ENCODE measurements around the gene FBXL4.

Gene FBXL4

GRCh38 chr6:98824162-98824901 lies 123.4 kb downstream of the FBXL4 start:
- DNase-seq (ENCODE audit: low spot score): no peak

DNA sequence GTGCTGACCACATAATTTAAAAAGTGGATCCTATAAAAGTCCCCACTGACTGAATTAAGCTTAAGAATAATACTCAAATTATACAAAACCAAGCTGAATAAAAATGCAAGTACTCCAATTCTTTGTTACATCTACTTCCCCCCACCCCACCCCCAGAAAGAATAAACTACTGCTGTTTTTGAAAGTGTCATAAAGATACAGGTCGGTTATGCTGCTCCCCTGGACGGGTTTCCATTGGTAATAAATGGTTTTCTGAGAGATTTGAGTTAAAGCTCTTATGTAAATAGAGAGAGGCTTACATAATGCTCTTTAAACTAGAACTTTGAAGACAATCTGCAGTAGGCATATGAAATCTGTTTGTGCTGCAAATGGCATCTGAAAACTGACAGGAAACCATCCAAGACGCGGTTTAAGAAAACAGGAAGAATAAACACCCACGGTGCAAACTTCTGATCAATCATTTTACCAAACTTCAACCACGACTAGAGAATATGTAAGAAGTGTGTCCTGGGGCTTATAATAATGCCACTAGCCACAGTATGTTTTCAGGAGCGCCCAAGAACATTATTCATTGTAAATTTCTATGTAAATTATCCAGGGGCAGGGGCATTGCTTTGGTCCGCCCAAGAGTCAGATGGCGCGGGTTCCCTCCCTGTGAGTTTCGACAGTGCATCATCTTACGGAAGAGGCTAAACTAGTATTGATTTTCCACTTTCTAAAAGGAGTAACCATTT lies 124.2 kb downstream of the FBXL4 start:
- DNase-seq (ENCODE audit: low spot score): no peak

DNA sequence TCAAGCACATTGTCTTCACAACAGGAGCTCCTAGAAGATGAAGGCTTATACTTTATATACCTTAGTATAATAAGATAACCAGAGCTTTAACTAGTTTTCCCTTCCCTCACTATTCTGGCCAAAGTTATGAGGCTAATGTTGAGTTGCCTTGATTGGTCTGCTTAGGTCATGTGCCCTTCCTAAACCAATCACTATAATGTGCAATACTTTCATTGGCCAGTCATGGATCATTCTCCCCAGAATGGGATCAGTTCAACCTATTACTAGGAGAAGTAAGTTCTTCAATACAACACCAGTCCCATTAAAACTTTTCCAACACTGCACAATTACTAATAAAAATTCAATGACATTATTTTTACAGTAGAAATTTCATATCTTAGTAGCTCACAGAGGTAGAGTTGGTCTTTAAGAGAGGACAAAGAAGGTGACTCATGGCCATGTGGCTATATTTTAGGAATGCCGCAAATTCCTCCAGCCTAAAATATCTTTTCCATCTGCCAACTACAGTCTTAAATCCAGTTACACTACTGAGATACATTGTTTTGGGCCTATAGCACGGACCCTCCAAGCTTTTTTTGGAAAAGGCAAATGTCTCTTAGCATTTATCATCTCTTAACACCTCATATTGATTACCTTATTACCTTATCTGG lies 125.9 kb downstream of the FBXL4 start:
- no peak for DNase-seq (ENCODE audit: low spot score)

Measured in hematopoietic multipotent progenitor cell treated with erythropoietin and hydrocortisone succinate and interleukin-3 and kit ligand, for 17 days (in vitro differentiated cells).